HG03378 (cell line): ENCODE results near the gene ZNF117.
A peak's percentile ranks its signal among the peaks of the same experiment; 100 is the strongest.
"Not testable (repeated sequence)": the region's sequence is repeated elsewhere in the genome, so short reads cannot be mapped to it uniquely, and the experiment has no call there.

Experiments
- ATAC-seq: cut with Tn5 transposase; IDR thresholded peaks from one replicate; pipeline ENCODE4 v1.9.1; 2021; ENCODE audit warnings: mild to moderate bottlenecking, moderate library complexity; ENCODE audit not compliant: unreplicated experiment

Gene ZNF117

DNA sequence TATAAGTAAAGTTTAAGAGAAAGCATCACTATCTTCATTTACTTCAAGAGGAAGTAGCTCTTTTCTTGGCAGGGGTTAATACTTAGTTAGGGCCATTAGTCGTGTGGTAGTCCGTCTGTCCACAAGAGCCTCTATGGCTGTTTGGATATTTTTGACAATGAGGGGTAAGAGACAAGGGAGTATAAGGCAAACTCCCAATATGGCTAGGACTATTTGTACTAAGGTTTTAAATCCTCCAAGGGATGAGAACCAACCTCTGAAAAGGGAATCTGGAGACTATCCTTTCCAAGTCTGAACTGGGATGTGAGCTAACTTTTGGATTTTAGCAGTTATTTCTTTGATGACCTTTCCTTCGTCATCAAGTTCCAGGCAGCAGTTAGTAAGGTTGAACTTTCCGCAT lies at the start of gene ZNF117:
ZNF117 (minus strand) TSS at position 101 of the 400 bp plus-strand sequence.
- no peak for ATAC-seq

DNA sequence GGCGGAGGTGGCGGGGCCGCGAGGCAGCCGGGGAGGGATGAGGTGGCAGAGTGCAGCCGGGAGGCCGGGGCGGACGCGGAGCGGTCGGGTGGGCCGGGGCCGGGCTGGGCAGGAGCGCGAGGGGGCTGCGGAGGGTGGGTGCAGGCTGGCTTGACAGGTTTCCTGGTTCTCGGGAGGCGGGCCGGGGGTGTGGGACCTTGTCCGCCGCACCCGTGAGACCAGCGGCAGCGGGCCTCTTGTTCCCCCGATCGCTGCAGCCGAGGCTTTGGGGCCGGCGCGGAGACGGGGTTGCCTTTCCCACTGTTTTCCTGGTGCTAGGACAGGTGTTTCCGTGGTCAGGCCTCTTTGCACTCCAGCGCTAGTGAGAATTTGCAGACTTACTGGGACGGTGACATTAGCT lies 47.9 kb upstream of the ZNF117 start:
- not testable (repeated sequence) for ATAC-seq

GRCh38 chr7:65037740-65038688 lies 47.2 kb upstream of the ZNF117 start:
- peak; percentile 68 for ATAC-seq

DNA sequence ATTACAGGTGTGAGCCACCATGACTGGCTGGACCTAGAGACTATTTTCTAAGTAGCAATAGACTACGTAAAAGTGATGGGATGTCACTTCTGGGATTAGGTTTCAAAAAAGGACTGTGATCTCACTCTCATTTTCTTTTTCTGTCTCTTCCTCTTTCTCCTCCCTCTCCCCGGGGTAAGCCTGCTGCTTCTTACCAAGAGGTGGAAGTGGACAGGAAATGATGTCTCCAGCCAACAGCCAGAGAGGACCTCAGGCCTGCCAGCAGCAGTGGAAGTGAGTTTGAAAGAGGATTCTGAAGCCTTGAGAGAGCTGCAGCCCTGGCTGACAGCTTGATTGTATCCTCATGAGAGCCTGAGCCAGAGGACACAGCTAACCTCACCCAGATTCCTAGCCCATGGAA lies 45.7 kb upstream of the ZNF117 start:
- peak; percentile 37 for ATAC-seq

- not testable (repeated sequence) for ATAC-seq
Measured at GRCh38 chr7:65035469-65035868, 44.6 kb upstream of the ZNF117 start.

GRCh38 chr7:65034120-65034782 lies 43.4 kb upstream of the ZNF117 start:
- not testable (repeated sequence) for ATAC-seq

DNA sequence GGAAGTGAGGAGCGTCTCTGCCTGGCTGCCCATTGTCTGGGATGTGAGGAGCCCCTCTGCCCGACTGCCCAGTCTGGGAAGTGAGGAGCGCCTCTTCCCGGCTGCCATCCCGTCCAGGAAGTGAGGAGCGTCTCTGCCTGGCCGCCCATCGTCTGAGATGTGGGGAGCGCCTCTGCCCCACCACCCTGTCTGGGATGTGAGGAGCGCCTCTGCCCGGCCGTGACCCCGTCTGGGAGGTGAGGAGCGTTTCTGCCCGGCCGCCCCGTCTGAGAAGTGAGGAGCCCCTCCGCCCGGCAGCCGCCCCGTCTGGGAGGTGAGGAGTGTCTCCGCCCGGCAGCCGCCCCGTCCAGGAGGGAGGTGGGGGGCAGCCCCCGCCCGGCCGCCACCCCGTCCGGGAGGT lies 42.6 kb upstream of the ZNF117 start:
- ATAC-seq: not testable (repeated sequence)

DNA sequence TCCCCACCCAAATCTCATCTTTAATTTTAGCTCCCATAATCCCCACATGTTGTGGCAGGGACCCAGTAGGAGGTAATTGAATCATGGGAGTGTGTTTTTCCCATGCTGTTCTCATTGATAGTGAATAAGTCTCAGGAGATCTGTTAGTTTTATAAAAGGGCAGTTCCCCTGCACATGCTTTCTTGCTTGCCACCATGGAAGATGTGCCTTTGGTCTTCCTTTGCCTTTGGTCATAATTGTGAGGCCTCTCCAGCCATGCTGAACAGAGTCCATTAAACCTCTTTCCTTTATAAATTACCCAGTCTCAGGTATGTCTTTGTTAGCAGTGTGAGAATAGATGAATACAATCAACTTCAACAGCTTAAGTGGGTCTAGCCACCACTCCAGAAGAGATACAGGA lies 34.2 kb upstream of the ZNF117 start:
- ATAC-seq: not testable (repeated sequence)

GRCh38 chr7:65020978-65021377 lies 30.1 kb upstream of the ZNF117 start:
- ATAC-seq: not testable (repeated sequence)

- not testable (repeated sequence) for ATAC-seq
Measured at GRCh38 chr7:65009881-65010280, 19.0 kb upstream of the ZNF117 start.

DNA sequence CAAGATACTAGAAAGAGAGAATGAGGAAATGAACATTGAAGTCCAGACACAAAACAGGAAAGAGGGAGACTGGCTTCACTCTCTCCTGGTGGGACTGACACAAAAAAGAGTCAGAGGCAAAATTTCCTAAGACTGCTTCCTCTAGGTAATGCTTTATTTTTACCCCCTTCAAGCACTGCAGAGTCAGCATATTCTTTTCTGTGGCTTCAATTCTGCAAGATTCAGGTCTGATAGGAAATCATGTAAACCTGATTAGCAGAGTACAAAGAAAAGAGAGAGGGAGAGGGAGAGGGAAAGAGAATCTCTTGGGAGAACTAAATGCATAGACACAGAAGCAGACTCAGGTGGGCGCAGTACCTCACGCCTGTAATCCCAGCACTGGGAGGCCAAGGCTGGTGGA lies 18.6 kb upstream of the ZNF117 start:
- not testable (repeated sequence) for ATAC-seq

GRCh38 chr7:65007036-65007435 lies 16.2 kb upstream of the ZNF117 start:
- not testable (repeated sequence) for ATAC-seq

DNA sequence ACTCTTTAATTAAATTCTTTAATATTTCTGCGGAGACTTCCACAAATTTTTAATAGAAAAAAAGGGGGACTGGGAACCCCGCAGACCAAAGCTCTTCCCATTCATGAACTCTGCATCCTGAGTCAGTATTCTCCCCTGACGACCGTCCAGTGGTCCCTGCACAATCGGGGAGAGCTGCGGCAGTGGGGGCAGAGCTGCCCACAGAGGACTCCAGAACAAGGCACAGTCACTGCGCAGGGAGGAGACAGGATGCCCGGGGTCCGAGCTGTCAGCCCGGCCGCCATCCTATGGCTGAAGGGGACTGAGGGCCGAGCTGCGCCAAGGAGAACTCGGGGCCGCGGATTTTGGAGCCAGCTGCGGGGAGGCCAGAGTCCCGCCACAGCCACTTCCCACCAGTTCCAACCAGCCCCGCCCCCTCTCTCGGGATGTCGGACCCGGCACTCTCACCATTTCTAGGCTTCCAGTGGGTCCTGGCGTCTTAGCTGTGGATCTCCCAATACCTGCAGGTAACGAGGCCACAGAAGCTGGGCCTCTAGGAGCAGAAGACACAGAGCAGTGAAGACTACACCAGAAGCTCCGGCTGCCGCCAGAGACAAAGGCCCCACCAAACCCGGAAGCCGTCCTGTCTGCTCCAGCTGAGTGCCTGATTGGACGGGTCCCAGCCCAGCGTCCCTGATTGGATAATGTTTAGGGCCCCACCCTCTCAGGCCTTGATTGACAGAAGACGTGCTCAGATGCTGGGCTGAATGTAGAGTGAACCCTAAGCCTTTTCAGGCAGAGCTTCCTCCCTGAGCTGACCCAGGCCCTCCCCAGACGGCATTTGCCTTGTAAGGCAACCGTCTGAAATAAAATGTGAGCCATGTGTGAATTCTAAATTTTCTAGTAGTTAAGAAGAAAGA lies 15.5 kb upstream of the ZNF117 start, which contains the start of gene ERV3-1:
ERV3-1 (minus strand) TSS at position 594 of the 899 bp plus-strand sequence. CDS start 13,661 bp downstream, outside the sequence.
- peak; percentile 100 for ATAC-seq

DNA sequence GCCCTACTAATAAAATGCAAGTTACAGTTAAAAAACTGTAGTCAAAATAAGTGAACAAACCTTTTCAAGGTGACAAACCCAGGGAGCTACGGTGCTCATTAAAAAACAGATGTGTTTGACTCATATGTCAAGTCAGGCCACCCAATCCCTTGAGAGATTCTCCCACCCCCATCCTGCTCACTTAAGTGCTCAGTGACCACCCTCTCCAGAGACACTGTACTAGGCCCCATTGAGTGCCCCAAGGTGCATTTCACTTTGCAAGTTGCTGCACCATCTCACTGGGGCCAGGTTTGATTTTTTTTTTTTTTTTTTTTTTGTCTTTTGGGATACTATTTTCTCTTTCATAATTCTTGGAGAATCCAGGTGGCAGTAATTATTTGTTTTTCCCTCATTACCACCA lies 13.7 kb upstream of the ZNF117 start:
- no peak for ATAC-seq

DNA sequence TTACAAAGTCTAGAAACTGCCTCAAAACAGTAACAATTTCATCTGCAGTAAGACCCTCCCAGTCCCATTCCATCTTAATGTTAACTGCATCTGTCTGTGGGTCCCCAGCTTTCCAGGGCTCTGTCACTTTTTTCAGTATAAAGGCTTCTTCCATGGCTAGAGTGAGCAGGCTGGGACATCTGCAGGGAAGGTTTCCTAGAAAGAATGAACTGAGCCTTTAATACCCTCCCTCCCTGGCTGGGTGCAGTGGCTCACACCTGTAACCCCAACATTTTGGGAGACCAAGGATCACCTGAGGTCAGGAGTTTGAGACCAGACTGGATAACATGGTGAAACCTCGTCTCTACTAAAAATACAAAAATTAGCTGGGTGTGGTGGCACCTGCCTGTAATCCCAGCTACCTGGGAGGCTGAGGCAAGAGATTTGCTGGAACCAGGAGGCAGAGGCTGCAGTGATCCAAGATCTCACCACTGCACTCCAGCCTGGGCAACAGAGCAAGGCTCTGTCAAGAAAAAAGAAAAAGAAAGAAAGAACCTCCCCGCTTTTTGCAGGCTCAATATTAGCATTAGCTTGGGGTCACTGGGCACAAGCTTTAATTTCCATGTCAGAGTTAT lies 12.2 kb upstream of the ZNF117 start:
- no peak for ATAC-seq

GRCh38 chr7:65001291-65001814 lies 10.5 kb upstream of the ZNF117 start:
- no peak for ATAC-seq

GRCh38 chr7:64999165-65000004 lies 8.5 kb upstream of the ZNF117 start:
- ATAC-seq: peak; percentile 68

DNA sequence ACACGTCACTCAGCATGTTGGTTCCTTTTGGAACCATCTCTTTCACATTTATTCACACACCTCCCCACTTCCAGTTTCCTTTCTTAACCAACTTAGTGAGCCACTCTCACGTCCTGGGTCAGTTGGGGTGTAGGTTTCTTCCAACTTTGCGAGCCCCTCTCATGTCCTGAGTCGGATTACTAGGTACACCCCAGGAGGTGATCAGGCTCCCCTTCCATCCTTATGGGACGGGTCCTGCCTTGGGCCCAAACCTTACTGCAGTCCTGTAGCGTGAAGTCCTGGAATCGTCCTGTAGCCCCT lies 8.0 kb upstream of the ZNF117 start:
- ATAC-seq: no peak

- no peak for ATAC-seq
Measured at GRCh38 chr7:64997927-64998391, 7.1 kb upstream of the ZNF117 start.
